IMR-90 (cell line): Measurements from ENCODE around the gene SART1. TPM values are rescaled to one million over a fixed set of nuclear protein-coding genes. Genes with fewer than 3 reads are reported as not detected.

Experiments used
- ATAC-seq: fragments of 200-7000 bp; cut with Tn5 transposase; 2 replicates; pipeline ENCODE4 v1.9.1; 2020; ENCODE audit warnings: low read depth, mild to moderate bottlenecking, moderate library complexity
- BruUV-seq: library from RNA; stranded (reverse); fragments of 400-500 nt; replicated peaks from 2 replicates; lab custom pipeline; 2021; lab: Mats Ljungman, UMichigan
- CTCF ChIA-PET: fragments of 300-600 bp; formaldehyde crosslinking; extraction: SDS; loops from one replicate; lab custom pipeline; 2021; ENCODE audit warnings: antibody characterized with exemption; lab: Yijun Ruan, JAX
- POLR2A ChIA-PET: fragments of 300-600 bp; sonication (Branson Sonifier 250); formaldehyde crosslinking; loops from one replicate; lab custom pipeline; 2022; ENCODE audit warnings: antibody characterized with exemption; ENCODE audit not compliant: unreplicated experiment; lab: Charles Lee
- DNase-seq: peaks from one replicate; pipeline ENCODE4 v3.0.0; 2013
- H2AFZ ChIP-seq: replicated peaks from 2 replicates; pipeline ENCODE3; 2013; ENCODE audit warnings: low read length, mild to moderate bottlenecking; ENCODE audit not compliant: poor library complexity
- H2AK5ac ChIP-seq: 2 replicates; pipeline ENCODE4 v1.6.1; 2013; ENCODE audit warnings: low read depth, low read length, inconsistent platforms
- H2AK9ac ChIP-seq: replicated peaks from 2 replicates; pipeline ENCODE3; 2013; ENCODE audit warnings: mild to moderate bottlenecking, low read depth, low read length, moderate library complexity; ENCODE audit not compliant: poor library complexity
- H2BK120ac ChIP-seq: 2 replicates; pipeline ENCODE4 v1.6.1; 2013; ENCODE audit warnings: low read depth, low read length, inconsistent platforms
- H2BK15ac ChIP-seq: 3 replicates; pipeline ENCODE4 v1.6.1; 2013; ENCODE audit warnings: low read depth, low read length, inconsistent platforms
- H2BK20ac ChIP-seq: 2 replicates; pipeline ENCODE4 v1.6.1; 2013; ENCODE audit warnings: low read depth, mild to moderate bottlenecking, inconsistent platforms, low read length, moderate library complexity
- H2BK5ac ChIP-seq: 2 replicates; pipeline ENCODE4 v1.6.1; 2013; ENCODE audit warnings: mild to moderate bottlenecking, low read depth, low read length, inconsistent platforms; ENCODE audit not compliant: poor library complexity, severe bottlenecking
- H3K14ac ChIP-seq: replicated peaks from 2 replicates; pipeline ENCODE4 v1.6.1; 2013; ENCODE audit warnings: low read depth, low read length, inconsistent platforms
- H3K18ac ChIP-seq: 2 replicates; pipeline ENCODE4 v1.6.1; 2013; ENCODE audit warnings: low read depth, low read length, control low read depth
- H3K23ac ChIP-seq: 2 replicates; pipeline ENCODE4 v1.6.1; 2013; ENCODE audit warnings: low read depth, low read length, inconsistent platforms
- H3K27ac ChIP-seq: 2 replicates; pipeline ENCODE4 v1.5.1; 2013; ENCODE audit warnings: mild to moderate bottlenecking, control low read depth, low read length; ENCODE audit not compliant: insufficient read depth
- H3K27me3 ChIP-seq: 2 replicates; pipeline ENCODE4 v1.6.1; 2013; ENCODE audit warnings: low read length; ENCODE audit not compliant: control insufficient read depth, insufficient read depth
- H3K36me3 ChIP-seq: 2 replicates; pipeline ENCODE4 v1.6.1; 2013; ENCODE audit warnings: low read length, mixed read lengths; ENCODE audit not compliant: control insufficient read depth, insufficient read depth
- H3K4ac ChIP-seq: 2 replicates; pipeline ENCODE4 v1.6.1; 2013; ENCODE audit warnings: low read depth, low read length, inconsistent platforms
- H3K4me1 ChIP-seq: 2 replicates; pipeline ENCODE4 v1.6.1; 2013; ENCODE audit warnings: low read length, mixed read lengths; ENCODE audit not compliant: control insufficient read depth, insufficient read depth
- H3K4me2 ChIP-seq: 2 replicates; pipeline ENCODE4 v1.6.1; 2013; ENCODE audit warnings: low read depth, mild to moderate bottlenecking, control low read depth, low read length, moderate library complexity
- H3K4me3 ChIP-seq: 2 replicates; pipeline ENCODE4 v1.5.1; 2013; ENCODE audit warnings: low read depth, mild to moderate bottlenecking, control low read depth, low read length, moderate library complexity; ENCODE audit not compliant: insufficient read depth
- H3K56ac ChIP-seq: 2 replicates; pipeline ENCODE4 v1.6.1; 2013; ENCODE audit warnings: low read length, inconsistent platforms; ENCODE audit not compliant: insufficient read depth; ENCODE audit errors: extremely low read depth
- H3K79me1 ChIP-seq, 2 experiments: 2 replicates each; pipeline ENCODE4 v1.6.1; 2013; ENCODE audit warnings: low read length in 2 of 2, inconsistent platforms in 1 of 2, low read depth in 1 of 2
- H3K9ac ChIP-seq: 2 replicates; pipeline ENCODE4 v1.6.1; 2013; ENCODE audit warnings: low read depth, low read length, control low read depth
- H3K9me1 ChIP-seq: 2 replicates; pipeline ENCODE4 v1.6.1; 2013; ENCODE audit warnings: low read length, inconsistent platforms; ENCODE audit not compliant: insufficient read depth
- H3K9me3 ChIP-seq: 2 replicates; pipeline ENCODE4 v1.6.1; 2013; ENCODE audit warnings: low read length; ENCODE audit not compliant: control insufficient read depth, insufficient read depth
- H4K20me1 ChIP-seq: 2 replicates; pipeline ENCODE4 v1.6.1; 2013; ENCODE audit warnings: low read length, inconsistent platforms; ENCODE audit not compliant: insufficient read depth
- H4K5ac ChIP-seq: 2 replicates; pipeline ENCODE4 v1.6.1; 2013; ENCODE audit warnings: mild to moderate bottlenecking, low read depth, low read length, control low read depth
- H4K8ac ChIP-seq, 2 experiments: 2 replicates each; pipeline ENCODE4 v1.6.1; 2013; ENCODE audit warnings: low read depth in 2 of 2, low read length in 2 of 2, control low read depth in 1 of 2, inconsistent platforms in 1 of 2
- H4K91ac ChIP-seq: 2 replicates; pipeline ENCODE4 v1.6.1; 2013; ENCODE audit warnings: low read depth, low read length, inconsistent platforms; ENCODE audit not compliant: insufficient read depth
- BHLHE40 ChIP-seq: fragments of 150-350 bp; IDR thresholded peaks from 2 replicates; pipeline ENCODE4 v1.6.1; 2016; ENCODE audit warnings: mild to moderate bottlenecking, low read depth, low read length
- CEBPB ChIP-seq: IDR thresholded peaks from 2 replicates; pipeline ENCODE4 v1.6.1; 2012; ENCODE audit warnings: low read depth, low read length, improper control_type of control experiment
- CHD1 ChIP-seq: IDR thresholded peaks from 2 replicates; pipeline ENCODE4 v1.6.1; 2012; ENCODE audit warnings: low read depth, low read length, improper control_type of control experiment
- FOS ChIP-seq: fragments of 150-350 bp; IDR thresholded peaks from 2 replicates; pipeline ENCODE4 v1.6.1; 2016; ENCODE audit warnings: low read depth, low read length
- MAZ ChIP-seq: IDR thresholded peaks from 2 replicates; pipeline ENCODE4 v1.6.1; 2012; ENCODE audit warnings: low read depth, mild to moderate bottlenecking, low read length, improper control_type of control experiment, moderate library complexity, borderline replicate concordance
- MXI1 ChIP-seq: IDR thresholded peaks from 2 replicates; pipeline ENCODE4 v1.6.1; 2012; ENCODE audit warnings: low read depth, mild to moderate bottlenecking, low read length, moderate library complexity, borderline replicate concordance
- POLR2A ChIP-seq: IDR thresholded peaks from 2 replicates; pipeline ENCODE4 v1.6.1; 2012; ENCODE audit warnings: mild to moderate bottlenecking, low read depth, low read length
- RAD21 ChIP-seq: IDR thresholded peaks from 2 replicates; pipeline ENCODE4 v1.6.1; 2012; ENCODE audit warnings: low read length, improper control_type of control experiment
- RCOR1 ChIP-seq: IDR thresholded peaks from 2 replicates; pipeline ENCODE4 v1.6.1; 2012; ENCODE audit warnings: mild to moderate bottlenecking, low read length, improper control_type of control experiment; ENCODE audit not compliant: insufficient replicate concordance
- RFX5 ChIP-seq: IDR thresholded peaks from 2 replicates; pipeline ENCODE4 v1.8.0; 2012; ENCODE audit warnings: low read depth, mild to moderate bottlenecking, low read length, moderate library complexity
- SMC3 ChIP-seq: fragments of 150-350 bp; IDR thresholded peaks from 2 replicates; pipeline ENCODE4 v1.6.1; 2016; ENCODE audit warnings: low read depth, mild to moderate bottlenecking, antibody characterized with exemption, low read length, moderate library complexity
- USF2 ChIP-seq: fragments of 150-350 bp; IDR thresholded peaks from 2 replicates; pipeline ENCODE4 v1.6.1; 2017; ENCODE audit warnings: mild to moderate bottlenecking, antibody characterized with exemption, low read length, low read depth
- WGBS, 2 experiments: methylation state at CpG; one replicate each; pipeline versions ENCODE4 v1.1.5 to v1.1.7; 2013; ENCODE audit warnings: missing lambda C conversion rate in 2 of 2; ENCODE audit not compliant: insufficient read length in 1 of 2; ENCODE audit errors: extremely low coverage in 2 of 2; 5-methylcytosine and 5-hydroxymethylcytosine counted together
- dilution Hi-C: fragments of 300-500 bp; cut with HindIII; formaldehyde crosslinking; loops from one replicate; pipeline ENCODE4 v1.14.3; 2018; ENCODE audit warnings: low sequenced_read_pairs; ENCODE audit not compliant: unreplicated experiment
- in situ Hi-C: fragments of 300-500 bp; cut with MboI; formaldehyde crosslinking; loops from 3 replicates; pipeline ENCODE4 v1.14.3; 2019; ENCODE audit warnings: low sequenced_read_pairs, inconsistent platforms, mixed read lengths
- intact Hi-C: fragments of 100-400 bp; cut with micrococcal nuclease; formaldehyde crosslinking; loops from 2 replicates; pipeline ENCODE4 v1.10.0; 2022
- polyA plus RNA-seq, 3 experiments: library from polyadenylated mRNA; depleted of rRNA; stranded (reverse); fragments of >200 nt; gene quantifications; 2 replicates each; pipeline ENCODE4 v1.2.3, GENCODE V29; 2012; ENCODE audit warnings: low replicate concordance in 1 of 3
- total RNA-seq: library from RNA; depleted of rRNA; stranded (reverse); fragments of >200 nt; gene quantifications from 2 replicates; pipeline ENCODE4 v1.2.3, GENCODE V29; 2012
- TF ChIP-seq, protein P1 (sequence below): fragments of 150-350 bp; IDR thresholded peaks from 2 replicates; pipeline ENCODE4 v1.6.1; 2016; ENCODE audit warnings: low read depth, mild to moderate bottlenecking, low read length, moderate library complexity, borderline replicate concordance

The SART1 gene
- total and polyA plus RNA-seq, 2 of the 4 experiments (the other 2 are of a cell fraction), result 25.5 to 43.5 TPM

GRCh38 chr11:66001942-66002647, 40.6 kb downstream of the SART1 start, which contains the start of the genes BANF1 and EIF1AD:
Gene BANF1 (plus strand): TSS chr11:66002503. CDS start chr11:66003251, 748 bp downstream.
Gene EIF1AD (minus strand): TSS chr11:66002157. CDS start chr11:66000389, 1,768 bp downstream.
- dilution Hi-C loops, result no loop called here
- ATAC-seq, result peak; percentile 90
- CTCF ChIA-PET, result interaction anchor here (1.3 kb wide), 1 partner anchor 43 kb away, joined by 5 read pairs; no protein-coding TSS in a partner anchor

More at GRCh38 chr11:66001942-66002647, 40.6 kb downstream of the SART1 start, which contains the start of the genes BANF1 and EIF1AD:
- Histone ChIP-seq H3K4me1 (no peaks in the 10 kb centered on the region), H2BK5ac (peak within 1 kb of the TSS; percentile 98), H2BK15ac (peak within 1 kb of the TSS; percentile 91; the same call in 1 of the 3 replicates), H3K23ac (peak within 1 kb of the TSS; percentile 97), H3K4me2 (peak within 1 kb of the TSS; percentile 95), H4K91ac (peak within 1 kb of the TSS; percentile 98), H3K14ac (peak within 1 kb of the TSS; percentile 98), H4K8ac (peak within 1 kb of the TSS; percentile 77 to 100), H3K9me3 (no peaks in the 10 kb centered on the region), H3K18ac (peak within 1 kb of the TSS; percentile 87), H2AK9ac (peak within 1 kb of the TSS; percentile 99), H3K27ac (peak within 1 kb of the TSS; percentile 96), H3K4me3 (peak within 1 kb of the TSS; percentile 71), H3K9me1 (0 out of 2 replicates have a peak, but pooled peaks cover 3% of the 10 kb centered on the region), H3K36me3 (peaks cover 36% of the 10 kb centered on the region), H4K20me1 (peaks cover 11% of the 10 kb centered on the region), H2AFZ (peak within 1 kb of the TSS; percentile 100), H4K5ac (peak within 1 kb of the TSS; percentile 97), H3K4ac (peak within 1 kb of the TSS; percentile 98), H3K79me1 (peaks cover 36 to 55% of the 10 kb centered on the region in 2 experiments), H3K9ac (peak within 1 kb of the TSS; percentile 97), H2AK5ac (peak within 1 kb of the TSS; percentile 99), H2BK20ac (peak within 1 kb of the TSS; percentile 76; the same call in 1 of the 2 replicates), H3K27me3 (no peaks in the 10 kb centered on the region), H3K56ac (peak within 1 kb of the TSS; percentile 95), H2BK120ac (peak within 1 kb of the TSS; percentile 96)
- TF ChIP-seq CEBPB (no peak), FOS (no peak; the same call in 1 of the 2 replicates), BHLHE40 (peak; percentile 23; the same call in 1 of the 2 replicates), USF2 (0 out of 2 replicates have a peak, but pooled peaks have one; percentile 8), SMC3 (no peak; the same call in 1 of the 2 replicates), MXI1 (peak; percentile 75; the same call in 1 of the 2 replicates), RAD21 (no peak; the same call in 1 of the 2 replicates), MAZ (peak; percentile 98), RFX5 (no peak), POLR2A (peak; percentile 79), CHD1 (peak; percentile 31; the same call in 1 of the 2 replicates), RCOR1 (no peak)
- TF ChIP-seq, protein P1, sequence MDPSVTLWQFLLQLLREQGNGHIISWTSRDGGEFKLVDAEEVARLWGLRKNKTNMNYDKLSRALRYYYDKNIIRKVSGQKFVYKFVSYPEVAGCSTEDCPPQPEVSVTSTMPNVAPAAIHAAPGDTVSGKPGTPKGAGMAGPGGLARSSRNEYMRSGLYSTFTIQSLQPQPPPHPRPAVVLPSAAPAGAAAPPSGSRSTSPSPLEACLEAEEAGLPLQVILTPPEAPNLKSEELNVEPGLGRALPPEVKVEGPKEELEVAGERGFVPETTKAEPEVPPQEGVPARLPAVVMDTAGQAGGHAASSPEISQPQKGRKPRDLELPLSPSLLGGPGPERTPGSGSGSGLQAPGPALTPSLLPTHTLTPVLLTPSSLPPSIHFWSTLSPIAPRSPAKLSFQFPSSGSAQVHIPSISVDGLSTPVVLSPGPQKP, result 0 out of 2 replicates have a peak, but pooled peaks have one; percentile 27
- intact Hi-C loops (loop anchor here (2.0 kb wide), 1 partner anchor 43 kb away; no protein-coding TSS in a partner anchor), in situ Hi-C loops (no loop called here)
- no TSS peak for BruUV-seq
- POLR2A ChIA-PET, result interaction anchor here (0.7 to 0.9 kb wide), 2 partner anchors 9 to 65 kb away, joined by 3 to 6 read pairs; partner anchors contain the start of gene CST6
- peak; percentile 98 for DNase-seq
- 0% methylated on average over 13 of the region's 55 CpGs; no CpG with 5 or more reads in 1 of the 2 experiments for WGBS, 2 experiments
